Activated CD4-positive, CD25-positive, alpha-beta regulatory T cell (primary cell): ENCODE data around the gene PECR.
A peak's percentile ranks its signal among the peaks of the same experiment; 100 is the strongest.
"Not testable (repeated sequence)": the region's sequence is repeated elsewhere in the genome, so short reads cannot be mapped to it uniquely, and the experiment has no call there.

Experiments used
- DNase-seq, 4 experiments: peaks; one replicate each; lab custom pipeline; 2025; lab: John Stamatoyannopoulos, UW

The PECR gene

DNA sequence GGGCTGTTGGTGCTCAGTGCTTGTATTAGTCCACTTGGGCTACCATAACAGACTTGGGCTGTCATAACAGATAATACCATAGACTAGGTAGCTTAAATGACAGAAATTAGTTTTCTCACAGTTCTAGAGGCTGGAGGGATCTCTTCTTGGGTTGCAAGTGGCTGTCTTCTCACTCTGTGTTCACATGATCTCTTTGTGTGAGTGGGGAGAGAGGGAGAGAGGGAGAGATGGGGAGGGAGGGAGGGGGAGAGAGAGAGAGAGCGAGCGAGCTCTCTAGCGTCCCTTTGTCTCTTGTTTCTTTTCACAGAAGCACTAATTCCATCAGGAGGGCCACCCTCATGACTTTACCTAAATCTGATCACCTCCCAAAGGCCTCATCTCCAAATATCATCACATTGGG is 23.1 kb upstream of the PECR start:
- DNase-seq: no peak

GRCh38 chr2:216103213-216103612 is 21.6 kb upstream of the PECR start:
- no peak for DNase-seq

GRCh38 chr2:216101109-216101508 is 19.5 kb upstream of the PECR start:
- DNase-seq: no peak

- DNase-seq: no peak
Observed at GRCh38 chr2:216098421-216099334, 17.1 kb upstream of the PECR start.

DNA sequence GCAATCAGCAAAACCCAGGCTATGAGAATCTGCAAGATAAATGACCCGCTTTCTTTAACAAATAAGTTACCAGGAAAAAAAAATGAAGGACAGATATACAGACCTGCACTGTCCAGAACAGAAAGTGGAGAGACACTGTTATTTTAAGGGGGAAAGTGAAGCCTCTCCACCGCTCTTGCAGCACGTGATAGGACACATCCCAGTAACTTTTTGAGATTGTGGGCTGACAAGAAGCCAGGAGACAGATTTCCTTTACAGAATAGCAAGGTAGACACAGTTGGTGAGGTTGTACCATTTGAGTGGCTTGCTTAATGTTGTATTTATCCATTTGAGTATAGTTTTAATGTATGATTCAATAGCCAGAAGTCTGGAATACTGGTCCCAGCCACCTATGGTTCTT is 13.1 kb upstream of the PECR start:
- DNase-seq: no peak

- no peak for DNase-seq
Observed at GRCh38 chr2:216092646-216093045, 11.0 kb upstream of the PECR start.

- DNase-seq: no peak
Observed at GRCh38 chr2:216090369-216090786, 8.8 kb upstream of the PECR start.

DNA sequence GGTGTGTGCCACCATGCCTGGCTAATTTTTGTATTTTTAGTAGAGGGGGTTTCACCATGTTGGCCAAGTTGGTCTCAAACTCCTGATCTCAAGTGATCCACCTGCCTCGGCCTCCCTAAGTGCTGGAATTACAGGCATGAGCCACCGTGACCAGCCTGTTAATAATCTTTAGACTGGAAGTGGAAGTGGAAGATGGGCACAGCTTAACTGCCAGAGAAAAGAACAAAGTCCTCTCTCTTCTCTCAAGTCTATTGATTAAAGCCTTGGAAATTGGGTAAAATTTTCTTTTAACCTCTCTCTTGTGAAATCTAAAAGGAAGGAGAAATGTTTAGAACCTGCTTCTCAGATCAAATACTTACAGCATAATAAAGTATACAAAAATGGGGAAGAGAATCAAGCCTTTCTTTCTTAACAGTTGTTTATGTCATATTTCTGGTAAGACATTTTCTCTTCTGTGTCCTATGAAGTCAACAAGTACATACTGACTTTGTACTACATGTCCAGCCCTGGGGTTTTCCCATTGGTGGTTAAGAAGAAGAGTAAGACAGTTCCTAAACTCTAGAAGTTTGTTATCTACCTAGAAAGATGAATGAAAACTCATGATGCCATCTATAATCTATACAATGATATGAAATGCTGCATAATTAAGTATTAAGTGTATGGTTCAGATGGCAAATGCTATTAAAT is 4.7 kb upstream of the PECR start:
- no peak for DNase-seq

GRCh38 chr2:216084547-216084946 is 2.9 kb upstream of the PECR start:
- DNase-seq: peak in 1 of 4 experiments; percentile 18

DNA sequence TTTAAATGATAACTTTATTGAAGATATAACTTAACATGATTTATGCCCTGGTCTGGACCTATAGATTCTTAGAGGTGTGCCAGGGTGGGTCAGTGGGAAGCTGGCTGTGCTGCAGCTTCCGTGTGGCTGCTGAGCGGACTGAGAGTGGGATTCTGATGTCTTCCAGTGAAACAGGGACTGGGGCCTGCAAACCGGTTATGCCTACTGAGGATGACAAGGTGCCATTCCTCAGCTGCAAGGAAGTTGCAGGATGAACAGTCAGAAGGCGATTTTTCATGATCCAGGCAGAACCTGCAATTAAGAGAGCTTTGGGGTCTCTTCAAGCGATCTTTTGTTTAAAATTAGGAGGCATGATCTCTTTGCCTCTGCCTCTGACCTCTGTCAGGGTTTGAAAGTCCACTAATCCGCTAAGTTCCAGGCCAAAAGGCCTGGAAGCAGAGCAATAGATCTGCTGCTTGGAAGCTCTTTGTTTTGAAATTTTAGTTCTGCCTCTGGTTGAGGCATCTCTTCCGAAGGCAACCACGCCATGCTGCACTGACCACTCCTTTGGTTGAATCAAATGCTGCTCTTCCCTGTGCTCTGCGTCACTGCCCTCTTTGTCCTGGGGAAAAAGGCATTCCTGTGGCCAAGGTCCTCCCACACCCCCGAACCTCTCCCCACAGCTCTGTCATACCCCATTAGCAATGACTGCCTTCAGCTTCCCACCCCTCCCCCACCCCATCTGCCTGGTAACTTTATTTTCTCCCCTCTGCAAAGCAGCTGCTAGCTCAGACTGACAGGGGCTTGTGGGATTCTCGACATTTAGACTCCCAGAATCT is 2.1 kb upstream of the PECR start:
- DNase-seq: no peak

GRCh38 chr2:216082805-216083204 is 1.2 kb upstream of the PECR start:
- no peak for DNase-seq

- DNase-seq: no peak
Observed at GRCh38 chr2:216082117-216082711, 605 bp upstream of the PECR start.

GRCh38 chr2:216081012-216081411 is 597 bp downstream of the PECR start:
- no peak for DNase-seq

DNA sequence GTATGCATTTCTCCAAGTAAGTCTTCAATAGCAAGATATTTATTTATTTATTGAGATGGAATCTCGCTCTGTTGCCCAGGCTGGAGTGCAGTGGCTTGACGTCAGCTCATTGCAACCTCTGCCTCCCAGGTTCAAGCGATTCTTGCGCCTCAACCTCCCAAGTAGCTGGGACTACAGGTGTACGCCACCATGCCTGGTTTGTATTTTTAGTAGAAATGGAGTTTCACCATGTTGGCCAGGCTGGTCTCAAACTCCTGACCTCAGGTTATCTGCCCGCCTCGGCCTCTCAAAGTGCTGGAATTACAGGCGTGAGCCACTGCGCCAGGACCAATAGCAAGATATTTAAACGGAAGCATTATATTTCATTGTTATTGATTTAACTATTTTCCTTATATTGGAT is 1.6 kb downstream of the PECR start:
- DNase-seq: not testable (repeated sequence)

DNA sequence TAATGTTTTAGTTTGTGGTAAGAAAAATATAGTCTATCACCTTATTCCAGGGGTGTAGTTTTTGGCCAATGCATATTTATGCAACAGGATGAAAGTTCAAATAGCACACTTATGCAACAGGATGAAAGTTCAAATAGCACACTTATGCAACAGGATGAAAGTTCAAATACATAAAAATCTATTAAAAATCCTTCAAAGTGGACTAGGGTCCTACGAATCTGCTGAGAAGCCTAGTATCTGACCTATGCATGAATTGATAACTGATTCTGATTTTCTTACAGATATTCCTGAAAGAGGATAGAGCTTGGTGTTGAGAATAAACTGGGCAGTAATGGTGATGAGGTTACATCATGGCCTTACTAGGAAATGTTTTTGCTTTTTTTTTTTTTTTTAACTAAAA is 2.8 kb downstream of the PECR start:
- DNase-seq: no peak

- DNase-seq: no peak
Observed at GRCh38 chr2:216075510-216076485, 5.8 kb downstream of the PECR start.

DNA sequence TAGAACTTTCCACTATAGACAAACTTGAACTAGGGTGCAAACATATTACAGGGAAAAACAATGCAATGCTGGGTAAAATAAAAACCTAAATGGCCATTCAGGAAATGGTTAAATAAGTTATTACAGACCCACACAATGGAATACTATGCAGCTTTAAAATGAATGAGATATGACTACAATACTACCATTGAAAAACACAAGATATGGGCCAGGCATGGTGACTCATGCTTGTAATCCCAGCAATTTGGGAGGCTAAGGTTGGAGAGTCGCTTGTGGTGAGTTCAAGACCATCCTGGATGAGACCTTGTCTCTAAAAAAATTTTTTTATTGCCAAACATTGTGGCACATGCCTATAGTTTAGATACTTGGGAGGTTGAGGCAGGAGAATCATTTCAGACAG is 6.8 kb downstream of the PECR start:
- no peak for DNase-seq

- DNase-seq: no peak
Observed at GRCh38 chr2:216074380-216074779, 7.2 kb downstream of the PECR start.

GRCh38 chr2:216073773-216074172 is 7.8 kb downstream of the PECR start:
- DNase-seq: no peak

DNA sequence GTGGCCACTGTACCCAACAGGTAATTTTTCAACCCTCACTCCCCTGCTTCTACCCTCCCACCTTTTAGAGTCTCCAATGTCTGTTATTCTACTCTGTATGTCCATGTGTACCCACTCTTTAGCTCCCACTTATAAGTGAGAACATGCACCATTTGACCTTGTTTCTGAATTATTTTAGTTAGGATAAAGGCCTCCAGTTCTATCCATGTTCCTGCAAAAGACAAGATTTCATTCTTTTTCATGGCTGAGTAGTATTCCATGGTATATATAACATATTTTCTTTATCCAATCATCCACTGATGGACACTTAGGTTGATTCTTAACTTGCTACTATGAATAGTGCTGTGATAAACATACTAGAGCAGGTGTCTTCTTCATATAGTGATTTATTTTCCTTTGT is 9.1 kb downstream of the PECR start:
- DNase-seq: no peak
